GM23338 (cell line): ENCODE results near the gene FGFR3. TPM values are rescaled to one million over a fixed set of nuclear protein-coding genes. Genes with fewer than 3 reads are reported as not detected.

ENCODE experiments used
- ATAC-seq: fragments of 200-7000 bp; cut with Tn5 transposase; 3 replicates; pipeline ENCODE4 v1.9.1; 2020
- DNase-seq: peaks from one replicate; pipeline ENCODE4 v3.0.0-alpha.2; 2015; ENCODE audit warnings: low spot score
- H2AFZ ChIP-seq: fragments of 200-600 bp; sonication (generic); 2 replicates; pipeline ENCODE4 v1.8.0; 2016; ENCODE audit warnings: antibody characterized with exemption, mild to moderate bottlenecking, moderate library complexity
- H3F3A ChIP-seq: fragments of 200-600 bp; sonication (generic); replicated peaks from 2 replicates; pipeline ENCODE4 v1.8.0; 2017; ENCODE audit warnings: antibody characterized with exemption, mixed run types, low read depth
- H3K27ac ChIP-seq: fragments of 200-600 bp; sonication (generic); 2 replicates; pipeline ENCODE4 v1.6.1; 2016; ENCODE audit warnings: low read depth
- H3K27me3 ChIP-seq: fragments of 200-600 bp; sonication (generic); 2 replicates; pipeline ENCODE4 v1.8.0; 2016; ENCODE audit warnings: mild to moderate bottlenecking, mixed run types, moderate library complexity; ENCODE audit not compliant: insufficient read depth
- H3K36me3 ChIP-seq: fragments of 200-600 bp; sonication (generic); 2 replicates; pipeline ENCODE4 v1.8.0; 2016; ENCODE audit warnings: mild to moderate bottlenecking; ENCODE audit not compliant: insufficient read depth
- H3K4me1 ChIP-seq: fragments of 200-600 bp; sonication (generic); 2 replicates; pipeline ENCODE4 v1.8.0; 2016; ENCODE audit warnings: mild to moderate bottlenecking, moderate library complexity; ENCODE audit not compliant: insufficient read depth
- H3K4me2 ChIP-seq: fragments of 200-600 bp; sonication (generic); 2 replicates; pipeline ENCODE4 v1.7.1; 2017; ENCODE audit warnings: mixed run types
- H3K4me3 ChIP-seq: fragments of 200-600 bp; sonication (generic); 2 replicates; pipeline ENCODE4 v1.6.1; 2016; ENCODE audit warnings: mixed run types
- H3K79me2 ChIP-seq: fragments of 200-600 bp; sonication (generic); replicated peaks from 2 replicates; pipeline ENCODE4 v1.8.0; 2017; ENCODE audit warnings: mild to moderate bottlenecking; ENCODE audit not compliant: insufficient read depth
- H3K9me2 ChIP-seq: fragments of 200-600 bp; sonication (generic); 2 replicates; pipeline ENCODE4 v1.8.0; 2017; ENCODE audit not compliant: insufficient read depth
- H4K20me1 ChIP-seq: fragments of 200-600 bp; sonication (generic); replicated peaks from 2 replicates; pipeline ENCODE4 v1.8.0; 2017; ENCODE audit warnings: mild to moderate bottlenecking; ENCODE audit not compliant: insufficient read depth
- H3K27ac Mint-ChIP-seq: 2 replicates; pipeline ENCODE4 v1.8.0; 2020; ENCODE audit warnings: inconsistent platforms, mild to moderate bottlenecking, moderate library complexity, mixed read lengths
- H3K27me3 Mint-ChIP-seq: 3 replicates; pipeline ENCODE4 v1.8.0; 2022; ENCODE audit warnings: low read depth, mild to moderate bottlenecking, moderate library complexity, mixed read lengths, inconsistent platforms; ENCODE audit not compliant: insufficient read depth, poor library complexity
- H3K36me3 Mint-ChIP-seq: 3 replicates; pipeline ENCODE4 v1.8.0; 2021; ENCODE audit warnings: low read depth, mild to moderate bottlenecking, inconsistent platforms, moderate library complexity, mixed read lengths
- H3K4me1 Mint-ChIP-seq: 3 replicates; pipeline ENCODE4 v1.8.0; 2020; ENCODE audit warnings: mild to moderate bottlenecking, inconsistent platforms, mixed read lengths
- H3K4me3 Mint-ChIP-seq: 3 replicates; pipeline ENCODE4 v1.8.0; 2021; ENCODE audit warnings: moderate library complexity, mild to moderate bottlenecking, inconsistent platforms, mixed read lengths
- H3K9me3 Mint-ChIP-seq: 3 replicates; pipeline ENCODE4 v1.8.0; 2020; ENCODE audit warnings: moderate library complexity, mild to moderate bottlenecking, inconsistent platforms, mixed read lengths
- CREB1 ChIP-seq: fragments of 250-450 bp; sonication (Bioruptor Pico); IDR thresholded peaks from 2 replicates; pipeline ENCODE4 v1.5.0; 2020; ENCODE audit warnings: low read depth, mild to moderate bottlenecking, moderate library complexity
- CTCF ChIP-seq, 2 experiments: fragments of 200-600 bp in 1 of 2; sonication (generic) in 1 of 2; conservative IDR thresholded peaks; 2 replicates each; pipeline versions ENCODE4 v1.5.1 to v1.6.1; 2016 to 2017; ENCODE audit warnings: antibody characterized with exemption in 2 of 2, low read depth in 2 of 2, mild to moderate bottlenecking in 2 of 2, moderate library complexity in 1 of 2
- EZH2 ChIP-seq: fragments of 200-600 bp; sonication (generic); IDR thresholded peaks from one replicate; pipeline ENCODE4 v1.8.0; 2017; ENCODE audit warnings: antibody characterized with exemption, mild to moderate bottlenecking, low read depth; ENCODE audit not compliant: unreplicated experiment
- EZH2phosphoT487 ChIP-seq: fragments of 200-600 bp; sonication (generic); IDR thresholded peaks from one replicate; pipeline ENCODE4 v1.8.1; 2018; ENCODE audit warnings: antibody characterized with exemption; ENCODE audit not compliant: unreplicated experiment
- JUNB ChIP-seq: IDR thresholded peaks from one replicate; pipeline ENCODE4 v1.6.1; 2016; ENCODE audit warnings: antibody characterized with exemption; ENCODE audit not compliant: unreplicated experiment
- NANOG ChIP-seq: IDR thresholded peaks from 2 replicates; pipeline ENCODE4 v1.6.1; 2016; ENCODE audit warnings: antibody characterized with exemption, borderline replicate concordance
- POLR2AphosphoS5 ChIP-seq: IDR thresholded peaks from 2 replicates; pipeline ENCODE4 v1.6.1; 2016; ENCODE audit warnings: antibody characterized with exemption, low read depth
- REST ChIP-seq: IDR thresholded peaks from one replicate; pipeline ENCODE4 v1.6.1; 2018; ENCODE audit warnings: antibody characterized with exemption; ENCODE audit not compliant: unreplicated experiment
- STAT1 ChIP-seq: IDR thresholded peaks from one replicate; pipeline ENCODE4 v1.6.1; 2016; ENCODE audit warnings: antibody characterized with exemption; ENCODE audit not compliant: unreplicated experiment
- ZNF114 ChIP-seq: fragments of 250-450 bp; sonication (Bioruptor Pico); IDR thresholded peaks from 2 replicates; pipeline ENCODE4 v1.5.0; 2020; ENCODE audit warnings: mild to moderate bottlenecking, moderate library complexity
- ZNF331 ChIP-seq: fragments of 250-450 bp; sonication (Bioruptor Pico); IDR thresholded peaks from 2 replicates; pipeline ENCODE4 v1.5.0; 2020; ENCODE audit warnings: low read depth, mild to moderate bottlenecking, moderate library complexity
- polyA plus RNA-seq: library from polyadenylated mRNA; unstranded; fragments of >200 nt; fragmentation: Nextera tagmentation; extraction: Ambion mirVana; gene quantifications from 2 replicates; pipeline ENCODE4 v1.2.1, GENCODE V29; 2016
- total RNA-seq: library from RNA; depleted of rRNA; stranded (reverse); fragments of >200 nt; shearing (Covaris generic); gene quantifications from 2 replicates; pipeline ENCODE4 v1.2.3, GENCODE V29; 2014

Gene FGFR3
- total and polyA plus RNA-seq, 2 experiments from 2014 or later, result 3.6 to 17.4 TPM

GRCh38 chr4:1851160-1851559 is 58.1 kb downstream of the FGFR3 start (continued):
- TF ChIP-seq REST, result no peak
- no peak for TF ChIP-seq CTCF (conservative IDR thresholded peaks at IDR 0.05; ENCODE audit: low read depth in 2 of 2)
- TF ChIP-seq ZNF114 (CRISPR knock-in tag), result no peak
- no peak for TF ChIP-seq ZNF331
- TF ChIP-seq JUNB, result no peak

- Histone ChIP-seq H3F3A (no peaks in the 10 kb centered on the region), H3K4me3 (no peak overlapping the region), H3K4me2 (no peak overlapping the region), H3K27me3 (peaks cover 13% of the 10 kb centered on the region), H3K27ac (no peak overlapping the region), H3K9me2 (no peaks in the 10 kb centered on the region), H4K20me1 (peaks cover 32% of the 10 kb centered on the region), H3K36me3 (no peaks in the 10 kb centered on the region), H2AFZ (no peak overlapping the region), H3K4me1 (0 out of 2 replicates have a peak, but pooled peaks cover under 1% of the 10 kb centered on the region), H3K79me2 (peaks cover 40% of the 10 kb centered on the region)
- no peak overlapping the region for H3K27ac Mint-ChIP-seq
- ATAC-seq (no peak), DNase-seq (no peak)
- H3K4me3 Mint-ChIP-seq, result no peak overlapping the region
- peaks cover 22% of the 10 kb centered on the region for H3K4me1 Mint-ChIP-seq
- H3K27me3 Mint-ChIP-seq, result peaks cover 16% of the 10 kb centered on the region
- peaks cover 11% of the 10 kb centered on the region; the same call in 2 of the 3 replicates for H3K36me3 Mint-ChIP-seq
- H3K9me3 Mint-ChIP-seq, result no peaks in the 10 kb centered on the region; the same call in 2 of the 3 replicates
- TF ChIP-seq STAT1, result no peak
- TF ChIP-seq ZNF114 (CRISPR knock-in tag), result no peak
- no peak for TF ChIP-seq EZH2
- no peak for TF ChIP-seq JUNB
- TF ChIP-seq NANOG, result no peak
- no peak for TF ChIP-seq EZH2phosphoT487
- TF ChIP-seq CREB1 (CRISPR knock-in tag), result no peak
- no peak for TF ChIP-seq POLR2AphosphoS5
- TF ChIP-seq REST, result no peak
Measured at GRCh38 chr4:1851575-1852410, 58.7 kb downstream of the FGFR3 start.
